ENCODE results near the gene LDB2.

Gene LDB2

DNA sequence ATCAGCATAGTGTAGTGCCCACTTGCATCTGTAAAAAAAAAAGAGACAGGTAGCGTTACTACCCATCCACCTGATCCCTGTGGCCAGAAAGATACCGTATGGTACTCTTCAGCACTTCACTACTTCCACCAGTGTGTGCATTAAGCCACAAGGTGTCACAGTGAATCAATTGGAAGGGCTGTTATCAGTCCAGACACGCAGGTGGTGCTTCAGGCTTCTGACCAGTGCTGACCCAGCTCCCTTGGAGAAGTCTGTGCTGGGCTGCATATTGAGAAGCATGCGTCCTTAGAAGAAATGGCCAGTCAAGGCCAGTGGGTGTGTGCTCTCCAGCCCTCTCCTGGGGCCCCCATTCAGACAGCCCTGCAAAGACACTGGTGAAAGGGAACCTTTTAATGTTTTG is 10.6 kb downstream of the LDB2 start:
- H3K36me3 ChIP-seq (ENCODE audit: control insufficient read depth, low read length) = no peaks in the 10 kb centered on the region
- no peaks in the 10 kb centered on the region for H3K79me2 ChIP-seq (ENCODE audit: control insufficient read depth, low read length)
- H3K9me3 ChIP-seq (ENCODE audit: control insufficient read depth, insufficient read depth, low read length) = no peaks in the 10 kb centered on the region
- H3F3A ChIP-seq (ENCODE audit: control insufficient read depth, insufficient read depth) = no peaks in the 10 kb centered on the region
- TF ChIP-seq EZH2phosphoT487 (IDR thresholded peaks at IDR 0.05; ENCODE audit: borderline replicate concordance, low read length) = no peak
- TF ChIP-seq, protein P1, sequence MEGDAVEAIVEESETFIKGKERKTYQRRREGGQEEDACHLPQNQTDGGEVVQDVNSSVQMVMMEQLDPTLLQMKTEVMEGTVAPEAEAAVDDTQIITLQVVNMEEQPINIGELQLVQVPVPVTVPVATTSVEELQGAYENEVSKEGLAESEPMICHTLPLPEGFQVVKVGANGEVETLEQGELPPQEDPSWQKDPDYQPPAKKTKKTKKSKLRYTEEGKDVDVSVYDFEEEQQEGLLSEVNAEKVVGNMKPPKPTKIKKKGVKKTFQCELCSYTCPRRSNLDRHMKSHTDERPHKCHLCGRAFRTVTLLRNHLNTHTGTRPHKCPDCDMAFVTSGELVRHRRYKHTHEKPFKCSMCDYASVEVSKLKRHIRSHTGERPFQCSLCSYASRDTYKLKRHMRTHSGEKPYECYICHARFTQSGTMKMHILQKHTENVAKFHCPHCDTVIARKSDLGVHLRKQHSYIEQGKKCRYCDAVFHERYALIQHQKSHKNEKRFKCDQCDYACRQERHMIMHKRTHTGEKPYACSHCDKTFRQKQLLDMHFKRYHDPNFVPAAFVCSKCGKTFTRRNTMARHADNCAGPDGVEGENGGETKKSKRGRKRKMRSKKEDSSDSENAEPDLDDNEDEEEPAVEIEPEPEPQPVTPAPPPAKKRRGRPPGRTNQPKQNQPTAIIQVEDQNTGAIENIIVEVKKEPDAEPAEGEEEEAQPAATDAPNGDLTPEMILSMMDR (IDR thresholded peaks at IDR 0.05; ENCODE audit: low read depth, low read length, poor library complexity, severe bottlenecking) = no peak
- no peak overlapping the region for H3K4me2 ChIP-seq (ENCODE audit: low read length)
- H4K20me1 ChIP-seq (ENCODE audit: control insufficient read depth, insufficient read depth, low read depth, low read length) = no peaks in the 10 kb centered on the region
- H3K9me2 ChIP-seq (replicated peaks; ENCODE audit: control insufficient read depth, low read length) = no peaks in the 10 kb centered on the region
- no peak overlapping the region for H3K27ac ChIP-seq (ENCODE audit: low read depth, low read length)
- H3K4me3 ChIP-seq (ENCODE audit: low read length) = no peak overlapping the region
- H3K4me1 ChIP-seq (ENCODE audit: control insufficient read depth, low read length) = no peaks in the 10 kb centered on the region
- no peaks in the 10 kb centered on the region for H3K27me3 ChIP-seq (ENCODE audit: control insufficient read depth, low read length)

DNA sequence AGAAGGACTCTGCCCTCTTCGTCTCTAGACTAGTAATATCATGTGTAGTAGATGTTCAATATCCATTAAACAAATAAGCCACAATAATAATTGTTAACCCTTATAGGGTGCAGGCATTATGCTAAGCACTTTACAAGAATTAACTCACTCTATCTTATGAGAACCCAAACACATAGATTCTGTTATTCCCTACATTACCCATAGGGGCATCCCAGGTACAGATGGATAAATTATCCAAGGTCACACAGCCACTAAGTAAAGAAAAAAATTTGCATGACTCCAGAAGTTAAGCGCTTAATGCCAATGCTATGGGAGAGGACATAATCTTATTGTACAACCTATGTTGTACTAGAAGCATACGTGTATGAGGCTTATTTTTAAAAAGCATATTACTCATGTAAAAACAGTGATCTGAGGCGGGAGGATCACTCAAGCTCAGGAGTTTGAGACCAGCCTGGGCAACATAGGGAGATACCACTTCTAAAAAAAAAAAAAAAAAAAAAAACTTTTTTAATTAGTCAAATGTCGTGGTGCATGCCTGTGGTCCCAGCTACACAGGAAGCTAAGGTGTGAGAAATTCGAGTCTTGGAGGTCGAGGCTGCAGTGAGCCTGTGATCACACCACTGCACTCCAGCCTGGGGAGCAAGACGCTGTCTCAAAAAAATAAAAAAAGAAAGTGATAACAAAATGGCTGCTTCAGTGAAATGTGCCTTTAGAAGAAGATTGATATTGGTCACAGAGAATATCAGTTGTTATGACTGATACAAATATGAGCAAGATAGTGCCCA is 13.6 kb downstream of the LDB2 start:
- no peak overlapping the region for H3K4me3 ChIP-seq (ENCODE audit: low read length)
- no peaks in the 10 kb centered on the region for H3K4me1 ChIP-seq (ENCODE audit: control insufficient read depth, low read length)
- no peak overlapping the region for H3K27ac ChIP-seq (ENCODE audit: low read depth, low read length)
- no peaks in the 10 kb centered on the region for H4K20me1 ChIP-seq (ENCODE audit: control insufficient read depth, insufficient read depth, low read depth, low read length)
- TF ChIP-seq, protein P1 (IDR thresholded peaks at IDR 0.05; ENCODE audit: low read depth, low read length, poor library complexity, severe bottlenecking) = no peak
- no peak for TF ChIP-seq EZH2phosphoT487 (IDR thresholded peaks at IDR 0.05; ENCODE audit: borderline replicate concordance, low read length)
- no peaks in the 10 kb centered on the region for H3K36me3 ChIP-seq (ENCODE audit: control insufficient read depth, low read length)
- H3F3A ChIP-seq (ENCODE audit: control insufficient read depth, insufficient read depth) = no peaks in the 10 kb centered on the region
- no peaks in the 10 kb centered on the region for H3K9me2 ChIP-seq (replicated peaks; ENCODE audit: control insufficient read depth, low read length)
- H3K79me2 ChIP-seq (ENCODE audit: control insufficient read depth, low read length) = no peaks in the 10 kb centered on the region
- H3K27me3 ChIP-seq (ENCODE audit: control insufficient read depth, low read length) = no peaks in the 10 kb centered on the region
- H3K9me3 ChIP-seq (ENCODE audit: control insufficient read depth, insufficient read depth, low read length) = no peaks in the 10 kb centered on the region
- no peak overlapping the region for H3K4me2 ChIP-seq (ENCODE audit: low read length)

DNA sequence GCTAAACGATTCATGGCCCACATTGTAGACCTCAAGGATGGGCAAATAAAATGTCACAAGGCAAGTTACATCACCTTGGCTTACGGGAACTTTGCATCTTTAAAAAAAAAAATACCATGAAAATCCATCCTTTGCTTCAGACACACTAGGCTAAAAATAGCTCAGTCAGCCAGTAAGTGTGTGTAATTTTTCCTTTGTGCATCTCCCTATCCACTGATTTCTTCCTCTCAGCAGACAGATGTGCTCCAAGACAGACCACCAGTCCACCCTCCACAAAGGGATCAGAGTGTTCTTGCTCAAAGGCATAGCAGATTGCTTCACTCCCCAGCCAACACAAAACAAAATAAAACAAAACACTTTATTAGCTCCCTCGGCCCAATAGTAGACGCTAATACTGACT is 14.6 kb downstream of the LDB2 start:
- Histone ChIP-seq H3K4me2 (ENCODE audit: low read length) (no peak overlapping the region), H3K27me3 (ENCODE audit: control insufficient read depth, low read length) (no peaks in the 10 kb centered on the region), H3K9me3 (ENCODE audit: control insufficient read depth, insufficient read depth, low read length) (no peaks in the 10 kb centered on the region), H3F3A (ENCODE audit: control insufficient read depth, insufficient read depth) (no peaks in the 10 kb centered on the region), H3K4me1 (ENCODE audit: control insufficient read depth, low read length) (no peaks in the 10 kb centered on the region), H4K20me1 (ENCODE audit: control insufficient read depth, insufficient read depth, low read depth, low read length) (no peaks in the 10 kb centered on the region), H3K36me3 (ENCODE audit: control insufficient read depth, low read length) (no peaks in the 10 kb centered on the region), H3K79me2 (ENCODE audit: control insufficient read depth, low read length) (no peaks in the 10 kb centered on the region), H3K4me3 (ENCODE audit: low read length) (no peak overlapping the region), H3K27ac (ENCODE audit: low read depth, low read length) (no peak overlapping the region), H3K9me2 (replicated peaks; ENCODE audit: control insufficient read depth, low read length) (no peaks in the 10 kb centered on the region)
- TF ChIP-seq, protein P1 (IDR thresholded peaks at IDR 0.05; ENCODE audit: low read depth, low read length, poor library complexity, severe bottlenecking) = no peak
- TF ChIP-seq EZH2phosphoT487 (IDR thresholded peaks at IDR 0.05; ENCODE audit: borderline replicate concordance, low read length) = no peak
